HG03439 (cell line): ENCODE data around the gene CACNG7.

ENCODE experiments used
- ATAC-seq: cut with Tn5 transposase; IDR thresholded peaks from one replicate; pipeline ENCODE4 v1.9.1; 2021; ENCODE audit warnings: mild to moderate bottlenecking, moderate library complexity; ENCODE audit not compliant: unreplicated experiment

Gene CACNG7

GRCh38 chr19:53903055-53903680 is 5.9 kb upstream of the CACNG7 start:
- ATAC-seq = no peak

- ATAC-seq = no peak
These were observed 4.2 kb upstream of the CACNG7 start for GRCh38 chr19:53904909-53905308.

GRCh38 chr19:53905787-53906186 is 3.3 kb upstream of the CACNG7 start:
- no peak for ATAC-seq

GRCh38 chr19:53906211-53907192 is 2.6 kb upstream of the CACNG7 start:
- ATAC-seq = no peak

DNA sequence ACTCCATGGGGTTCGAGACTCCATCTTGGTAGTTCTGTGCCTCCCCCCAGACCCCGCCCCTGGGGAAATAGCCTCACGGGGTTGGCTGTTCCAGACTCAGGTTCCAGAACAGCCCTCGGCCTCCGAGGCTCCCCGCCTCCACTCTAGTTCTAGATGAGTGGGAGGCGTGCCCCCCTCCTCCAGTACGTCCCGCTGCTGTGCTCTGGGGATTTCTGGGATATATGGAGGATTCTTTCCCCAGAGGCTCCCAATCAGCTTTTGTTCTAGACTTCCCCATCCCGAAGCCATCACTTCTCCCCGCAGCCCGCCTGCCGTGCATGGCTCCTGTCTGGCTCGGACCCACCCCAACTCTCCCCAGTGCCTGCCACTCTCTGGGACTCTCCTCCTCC is 1.9 kb upstream of the CACNG7 start:
- no peak for ATAC-seq

DNA sequence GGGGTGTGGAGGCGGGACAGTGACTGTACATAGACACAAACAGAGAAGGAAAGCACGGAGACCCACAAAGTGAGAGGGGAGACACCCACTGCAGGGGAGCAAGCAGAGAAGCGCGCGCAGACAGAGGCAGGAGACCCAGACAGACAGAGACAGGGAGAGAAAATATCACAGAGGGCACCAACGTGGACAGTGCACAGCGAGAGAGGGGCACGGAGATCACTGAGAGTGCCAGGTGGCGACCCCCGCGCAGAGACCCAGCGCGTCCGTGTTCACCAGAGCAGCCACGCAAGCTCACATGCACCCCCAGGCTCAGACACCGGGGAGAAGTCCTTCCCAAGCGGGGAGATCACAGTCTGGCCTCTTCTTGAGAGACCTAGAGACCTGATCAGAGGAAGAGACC is 1.4 kb upstream of the CACNG7 start:
- no peak for ATAC-seq

- ATAC-seq = no peak
These were observed 758 bp upstream of the CACNG7 start for GRCh38 chr19:53908106-53908934.

GRCh38 chr19:53909471-53910169 is 542 bp downstream of the CACNG7 start:
- no peak for ATAC-seq

DNA sequence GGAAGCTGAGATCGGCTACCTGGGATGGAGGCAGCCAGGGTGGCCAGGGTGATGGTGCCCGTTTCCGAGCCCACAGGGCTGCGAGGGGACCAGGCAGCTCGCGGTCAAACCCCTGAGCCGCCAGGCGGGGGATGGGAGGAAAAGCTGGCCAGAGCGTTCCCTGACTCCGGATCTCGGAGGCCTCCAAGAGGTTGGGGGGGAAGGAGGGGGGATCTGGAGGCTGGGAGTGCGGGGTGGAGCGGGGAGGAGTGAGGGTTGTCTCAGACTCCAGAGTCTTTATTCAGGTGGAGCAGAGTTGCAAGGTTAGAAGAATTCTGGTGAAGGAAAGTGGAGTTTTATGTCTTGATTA is 1.1 kb downstream of the CACNG7 start:
- no peak for ATAC-seq

GRCh38 chr19:53912653-53913052 is 3.6 kb downstream of the CACNG7 start:
- ATAC-seq = no peak

DNA sequence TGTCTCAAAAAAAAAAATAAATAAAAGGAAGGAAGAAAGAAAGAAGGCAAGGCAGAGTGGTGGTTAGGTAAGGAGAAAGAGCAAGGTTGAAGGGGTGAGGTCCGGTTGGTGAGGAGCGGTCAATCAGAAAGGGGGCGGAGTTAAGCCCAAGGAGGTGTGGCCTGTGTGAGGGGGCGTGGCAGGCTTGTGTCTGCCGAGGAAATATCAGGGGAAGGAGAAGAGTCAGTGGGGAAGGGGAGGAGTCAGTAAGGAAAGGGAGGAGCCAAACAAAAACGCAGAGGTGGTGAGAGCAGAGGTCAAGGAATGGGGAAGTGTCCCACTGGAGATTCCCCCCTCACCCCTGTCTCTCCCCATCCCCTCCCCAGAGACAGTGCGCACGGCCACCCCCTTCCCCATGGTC is 5.9 kb downstream of the CACNG7 start:
- no peak for ATAC-seq

- no peak for ATAC-seq
These were observed 6.9 kb downstream of the CACNG7 start for GRCh38 chr19:53916004-53916403.

GRCh38 chr19:53917356-53917755 is 8.3 kb downstream of the CACNG7 start:
- ATAC-seq = no peak

DNA sequence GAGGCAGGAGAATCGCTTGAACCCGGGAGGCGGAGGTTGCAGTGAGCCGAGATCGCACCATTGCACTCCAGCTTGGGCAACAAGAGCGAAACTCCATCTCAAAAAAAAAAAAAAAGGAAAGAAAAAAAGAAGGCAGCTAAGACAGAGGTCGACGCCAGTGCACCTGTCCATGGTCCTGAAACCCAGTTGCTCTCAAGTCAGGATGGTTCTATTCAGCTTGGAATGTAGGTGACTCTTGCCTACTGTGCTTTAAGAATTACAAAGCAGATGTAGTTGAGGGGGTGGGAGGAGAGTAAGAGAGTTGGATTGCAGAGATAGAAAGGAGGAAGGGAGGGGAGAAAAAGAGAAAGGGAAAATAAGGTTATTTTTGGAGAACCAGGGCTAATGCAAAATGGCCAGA is 18.7 kb downstream of the CACNG7 start:
- no peak for ATAC-seq

DNA sequence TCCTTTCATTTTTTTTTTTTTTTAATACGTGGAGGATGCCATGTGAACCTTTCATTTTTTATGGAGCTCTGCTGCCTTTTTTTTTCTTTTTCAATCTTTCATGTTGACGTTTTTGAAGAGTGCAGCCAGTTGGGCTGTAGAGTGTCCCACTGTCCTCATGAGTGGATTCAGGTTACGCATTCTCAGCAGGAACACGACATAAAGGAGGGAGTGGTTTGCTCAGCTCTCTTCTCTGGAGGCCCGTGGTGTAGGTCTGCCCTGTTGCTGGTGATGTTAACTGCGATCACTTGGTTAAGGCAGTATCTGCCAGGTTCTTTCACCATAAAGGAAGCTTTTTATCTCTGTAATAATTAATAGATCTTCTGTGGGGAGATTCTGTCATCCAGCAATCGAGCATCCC is 27.0 kb downstream of the CACNG7 start:
- ATAC-seq = no peak

- ATAC-seq = no peak
These were observed 33.1 kb downstream of the CACNG7 start for GRCh38 chr19:53942001-53942786.

DNA sequence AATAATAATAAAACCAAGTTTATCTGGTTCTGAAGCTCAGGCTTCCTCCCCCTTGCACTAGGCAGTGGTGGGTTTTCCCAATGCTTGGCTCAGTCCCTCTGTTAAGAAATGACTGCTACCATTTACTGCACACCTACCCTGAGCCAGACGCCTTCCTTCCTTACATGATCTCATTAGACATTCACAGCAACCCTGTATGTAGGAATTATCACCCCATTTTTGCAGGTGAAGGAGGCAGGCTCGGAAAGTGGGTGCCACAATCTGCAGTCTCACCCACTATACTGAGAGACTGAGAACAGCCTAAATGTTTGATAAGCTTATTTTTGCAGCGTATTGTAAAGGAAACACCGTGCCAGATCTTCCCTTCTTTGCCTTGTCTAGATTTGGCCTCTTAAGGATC is 35.3 kb downstream of the CACNG7 start:
- ATAC-seq = no peak

GRCh38 chr19:53944933-53945332 is 35.9 kb downstream of the CACNG7 start:
- no peak for ATAC-seq

DNA sequence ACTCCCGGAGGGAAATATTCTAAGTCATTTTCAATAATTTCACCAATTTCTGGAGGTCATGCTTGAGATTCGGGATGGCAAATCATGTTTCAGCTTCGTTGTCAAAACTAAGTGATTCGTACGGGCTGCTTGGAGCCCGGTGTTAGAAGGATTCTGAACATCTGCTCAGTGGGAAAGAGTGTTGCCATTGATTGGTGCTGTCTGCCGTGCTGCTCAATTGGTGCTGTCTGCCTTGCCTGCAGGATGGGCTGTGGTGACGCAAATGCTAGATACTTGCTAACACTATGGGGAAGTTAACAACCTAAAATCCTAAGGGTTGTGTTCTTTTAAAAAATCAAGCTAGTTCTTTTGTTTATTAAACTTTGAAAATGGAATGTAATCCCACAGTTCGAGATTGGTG is 36.4 kb downstream of the CACNG7 start:
- ATAC-seq = no peak

DNA sequence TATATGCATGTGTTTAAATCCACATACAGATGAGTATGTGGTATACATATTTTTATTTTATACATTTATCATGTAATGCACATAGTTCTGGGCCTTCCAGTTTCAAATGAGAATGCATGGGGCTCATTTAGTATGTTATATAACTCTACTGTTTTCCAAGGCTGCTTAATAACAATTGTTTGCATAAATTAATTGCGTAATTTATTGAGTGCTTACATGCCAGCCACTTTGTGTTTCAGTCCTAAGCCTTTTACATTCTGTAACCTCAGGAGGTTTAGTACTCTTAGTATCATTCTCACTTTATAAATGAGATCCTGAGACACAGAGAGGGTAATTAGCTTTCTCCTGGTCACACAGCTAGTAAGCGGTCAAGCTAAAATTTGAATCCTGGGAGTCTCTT is 36.9 kb downstream of the CACNG7 start:
- no peak for ATAC-seq
